ENCODE data around the gene DCXR. TPM values are rescaled to one million over a fixed set of nuclear protein-coding genes. Genes with fewer than 3 reads are reported as not detected.
A peak's percentile ranks its signal among the peaks of the same experiment; 100 is the strongest.

The DCXR gene
- total and polyA plus RNA-seq, 8 donors: 34.8 to 108 (median 60.0) TPM

DNA sequence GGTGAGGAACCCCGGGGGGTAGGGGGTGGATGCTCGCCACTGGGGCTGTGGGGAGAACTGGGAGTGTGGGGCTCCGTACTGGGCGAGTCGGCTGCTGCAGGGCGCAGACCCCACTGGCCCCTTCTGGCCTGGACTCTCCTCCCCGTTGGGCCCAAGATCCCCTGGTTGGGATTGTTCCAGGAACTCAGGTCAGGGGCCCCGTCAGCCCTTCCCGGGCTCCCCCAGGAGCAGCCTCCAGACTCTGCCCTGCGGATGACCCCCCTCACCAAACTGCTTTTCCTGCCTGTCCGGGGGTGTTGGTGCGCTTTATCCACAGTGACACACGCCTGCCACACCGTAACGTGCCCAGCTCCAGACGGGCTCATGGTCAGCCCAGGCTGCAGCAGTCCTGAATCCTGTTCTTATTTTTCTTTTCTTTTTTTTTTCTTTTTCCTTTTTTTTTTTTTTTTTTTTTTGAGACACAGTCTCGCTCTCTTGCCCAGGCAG lies 35.9 kb downstream of the DCXR start:
- H3K9me3 ChIP-seq: no peaks in the 10 kb centered on the region
- no peak for FAIRE-seq
- no peak overlapping the region for H3K27ac ChIP-seq
- H3K36me3 ChIP-seq: no peaks in the 10 kb centered on the region
- ATAC-seq: no peak
- H3K4me3 ChIP-seq: no peak overlapping the region
- WGBS, 2 donors: 87 to 88% methylated on average over 15 to 17 of the region's 17 CpGs
- DNase-seq: peak in 1 of 6 donors; percentile 28
- TF ChIP-seq, protein P1, sequence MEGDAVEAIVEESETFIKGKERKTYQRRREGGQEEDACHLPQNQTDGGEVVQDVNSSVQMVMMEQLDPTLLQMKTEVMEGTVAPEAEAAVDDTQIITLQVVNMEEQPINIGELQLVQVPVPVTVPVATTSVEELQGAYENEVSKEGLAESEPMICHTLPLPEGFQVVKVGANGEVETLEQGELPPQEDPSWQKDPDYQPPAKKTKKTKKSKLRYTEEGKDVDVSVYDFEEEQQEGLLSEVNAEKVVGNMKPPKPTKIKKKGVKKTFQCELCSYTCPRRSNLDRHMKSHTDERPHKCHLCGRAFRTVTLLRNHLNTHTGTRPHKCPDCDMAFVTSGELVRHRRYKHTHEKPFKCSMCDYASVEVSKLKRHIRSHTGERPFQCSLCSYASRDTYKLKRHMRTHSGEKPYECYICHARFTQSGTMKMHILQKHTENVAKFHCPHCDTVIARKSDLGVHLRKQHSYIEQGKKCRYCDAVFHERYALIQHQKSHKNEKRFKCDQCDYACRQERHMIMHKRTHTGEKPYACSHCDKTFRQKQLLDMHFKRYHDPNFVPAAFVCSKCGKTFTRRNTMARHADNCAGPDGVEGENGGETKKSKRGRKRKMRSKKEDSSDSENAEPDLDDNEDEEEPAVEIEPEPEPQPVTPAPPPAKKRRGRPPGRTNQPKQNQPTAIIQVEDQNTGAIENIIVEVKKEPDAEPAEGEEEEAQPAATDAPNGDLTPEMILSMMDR (IDR thresholded peaks at IDR 0.05): no peak
- H3K4me1 ChIP-seq: no peaks in the 10 kb centered on the region
- intact Hi-C loops (cut with DNase I): no loop called here
- H3K27me3 ChIP-seq: no peaks in the 10 kb centered on the region

DNA sequence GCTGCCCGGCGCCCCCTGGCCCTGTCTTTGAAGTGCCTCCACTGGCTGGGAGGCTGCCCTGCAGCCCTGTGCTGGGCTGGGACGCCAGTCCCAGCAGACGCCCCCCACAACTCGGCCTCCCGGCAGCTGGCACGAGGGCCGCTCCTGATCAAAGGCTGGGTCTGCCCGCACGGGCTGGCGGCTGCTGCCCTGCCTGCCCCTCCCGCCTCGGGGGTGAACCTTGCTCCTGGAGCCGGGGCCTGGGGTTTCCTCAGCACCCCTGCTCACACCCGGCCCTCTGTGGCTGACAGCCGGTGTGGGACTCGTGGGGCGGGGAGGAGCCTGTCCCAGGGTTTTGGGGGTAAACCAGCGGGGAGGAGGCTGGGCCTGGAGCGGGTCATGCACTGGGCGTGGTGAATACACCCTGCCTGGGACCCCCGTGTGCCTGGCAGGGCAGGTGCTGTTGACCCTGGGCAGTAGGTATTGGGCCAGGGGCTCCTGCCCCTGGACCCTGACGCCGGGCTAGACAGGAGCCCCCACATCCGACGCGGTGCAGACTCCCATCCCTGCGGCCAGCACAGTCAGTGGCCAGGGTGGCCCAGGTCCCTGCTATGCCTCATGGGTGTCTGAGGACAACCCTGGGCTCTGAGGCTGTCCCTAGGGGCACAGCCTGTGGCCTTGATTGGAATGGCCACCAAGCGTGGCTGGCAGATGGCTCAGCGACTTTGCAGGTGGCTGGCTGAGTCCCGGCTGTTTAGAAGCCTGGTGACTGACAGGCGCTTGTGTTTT lies 36.5 kb downstream of the DCXR start:
- H3K27ac ChIP-seq: no peak overlapping the region
- no peaks in the 10 kb centered on the region for H3K27me3 ChIP-seq
- no peak for FAIRE-seq
- intact Hi-C loops (cut with DNase I): no loop called here
- no peaks in the 10 kb centered on the region for H3K9me3 ChIP-seq
- no peak overlapping the region for H3K4me3 ChIP-seq
- no peaks in the 10 kb centered on the region for H3K36me3 ChIP-seq
- TF ChIP-seq, protein P1 (IDR thresholded peaks at IDR 0.05): no peak
- no peaks in the 10 kb centered on the region for H3K4me1 ChIP-seq
- WGBS, 2 donors: 83 to 85% methylated on average over 32 of the region's 32 CpGs
- ATAC-seq: no peak
- peak in 2 of 6 donors; percentile 28 to 69 for DNase-seq

DNA sequence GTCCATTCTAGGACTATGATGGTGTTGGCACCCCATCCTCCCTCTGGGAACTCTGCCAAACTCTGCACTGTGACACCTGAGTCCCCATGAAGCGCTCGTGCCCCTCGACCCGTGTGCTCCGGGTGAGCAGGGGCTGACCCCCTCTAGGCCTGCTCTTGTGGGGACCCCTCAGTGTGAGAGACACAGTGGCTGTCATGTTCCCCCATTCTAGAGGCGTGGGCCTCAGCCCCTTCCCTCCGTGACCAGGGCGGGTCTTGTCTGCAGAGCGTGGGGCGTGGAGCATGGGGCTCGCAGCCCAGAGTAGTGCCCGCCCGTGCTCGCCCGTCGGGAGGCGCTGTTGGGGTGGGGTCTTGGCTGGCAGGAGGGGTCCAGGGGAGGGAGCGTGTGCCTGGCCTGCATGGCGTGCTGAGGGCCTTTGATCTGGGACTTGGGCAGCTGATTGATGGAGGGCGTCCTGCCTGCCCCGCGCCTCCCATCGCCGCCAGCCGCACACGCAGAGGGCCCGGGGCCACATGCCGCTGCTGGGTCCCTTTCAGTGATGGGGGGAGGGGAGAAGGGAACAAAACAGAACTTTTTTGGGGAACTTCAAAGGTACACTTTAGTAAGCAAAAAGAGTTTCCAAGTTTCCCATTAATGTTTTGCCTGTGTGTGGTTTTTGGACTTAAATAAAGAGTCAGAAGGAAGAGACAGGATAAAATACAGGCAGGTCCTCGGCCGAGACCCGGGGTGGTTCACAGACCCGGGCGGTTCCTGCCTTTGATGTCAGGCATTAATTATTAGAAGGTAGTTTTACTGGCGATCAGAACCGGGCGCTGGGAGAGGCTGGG lies 37.3 kb downstream of the DCXR start:
- Histone ChIP-seq H3K36me3 (no peaks in the 10 kb centered on the region), H3K9me3 (no peaks in the 10 kb centered on the region), H3K27me3 (no peaks in the 10 kb centered on the region), H3K4me1 (no peaks in the 10 kb centered on the region), H3K4me3 (no peak overlapping the region), H3K27ac (no peak overlapping the region)
- 81 to 86% methylated on average over 36 of the region's 36 CpGs for WGBS, 2 donors
- intact Hi-C loops (cut with DNase I): no loop called here
- TF ChIP-seq, protein P1 (IDR thresholded peaks at IDR 0.05): no peak
- ATAC-seq (no peak), FAIRE-seq (no peak), DNase-seq (peak in 2 of 6 donors; percentile 27 to 72)

GRCh38 chr17:81999587-81999975 lies 37.9 kb downstream of the DCXR start:
- FAIRE-seq (no peak), ATAC-seq (no peak)

More at GRCh38 chr17:81999587-81999975, 37.9 kb downstream of the DCXR start:
- no peaks in the 10 kb centered on the region for H3K36me3 ChIP-seq
- intact Hi-C loops (cut with DNase I): no loop called here
- no peak overlapping the region for H3K4me3 ChIP-seq
- no peak overlapping the region for H3K27ac ChIP-seq
- H3K9me3 ChIP-seq: no peaks in the 10 kb centered on the region
- no peaks in the 10 kb centered on the region for H3K4me1 ChIP-seq
- no peak for DNase-seq
- no peaks in the 10 kb centered on the region for H3K27me3 ChIP-seq
- TF ChIP-seq, protein P1 (IDR thresholded peaks at IDR 0.05): no peak
- WGBS, 2 donors: 90 to 92% methylated on average over 12 of the region's 12 CpGs
